Measurements from ENCODE around the gene IL1RAPL1.

IL1RAPL1 gene

DNA sequence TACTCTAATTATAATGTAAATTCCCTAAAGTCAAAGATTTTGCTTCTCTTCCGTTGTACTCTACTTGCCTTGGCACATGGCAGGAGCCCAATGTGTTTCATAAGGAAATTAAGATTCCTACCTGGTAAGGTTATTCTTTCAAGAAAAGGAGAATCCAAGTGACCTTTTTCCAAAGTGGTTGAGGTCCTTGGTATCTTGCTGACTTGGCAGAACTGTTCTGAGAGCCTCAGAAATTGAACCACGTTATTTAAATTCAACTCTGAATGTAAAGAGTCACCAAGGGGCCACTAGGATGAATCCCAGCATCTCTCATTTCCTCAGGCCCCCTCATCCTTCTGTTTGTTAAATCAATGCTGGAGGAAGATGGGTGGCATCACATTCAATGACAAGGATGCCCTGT, 1209.9 kb downstream of the IL1RAPL1 start:
- Histone ChIP-seq H2AFZ (ENCODE audit: low read depth, low read length, severe bottlenecking) (no peak overlapping the region), H3K27ac (ENCODE audit: low read depth, low read length) (no peak overlapping the region), H3K79me2 (ENCODE audit: insufficient read depth, low read length) (no peaks in the 10 kb centered on the region), H3K4me3 (ENCODE audit: insufficient read depth, low read length, poor library complexity, severe bottlenecking) (no peak overlapping the region), H4K20me1 (ENCODE audit: low read depth, low read length) (no peaks in the 10 kb centered on the region), H3K9ac (ENCODE audit: low read length) (no peak overlapping the region), H3K36me3 (ENCODE audit: low read length) (no peaks in the 10 kb centered on the region), H3K9me3 (ENCODE audit: insufficient read depth, low read length) (no peaks in the 10 kb centered on the region), H3K4me2 (ENCODE audit: low read depth, low read length, poor library complexity, severe bottlenecking) (no peak overlapping the region), H3K9me2 (replicated peaks; ENCODE audit: insufficient read depth, low read length) (no peaks in the 10 kb centered on the region), H3K27me3 (ENCODE audit: low read length) (no peaks in the 10 kb centered on the region), H3F3A (ENCODE audit: insufficient read depth) (no peaks in the 10 kb centered on the region)
- TF ChIP-seq EZH2phosphoT487 (conservative IDR thresholded peaks at IDR 0.05; ENCODE audit: low read length) (no peak), CTCF (IDR thresholded peaks at IDR 0.05; ENCODE audit: insufficient read depth, low read length, poor library complexity, severe bottlenecking) (no peak)

GRCh38 chrX:29798469-29798868, 1211.2 kb downstream of the IL1RAPL1 start:
- Histone ChIP-seq H3K27me3 (ENCODE audit: low read length) (no peaks in the 10 kb centered on the region), H4K20me1 (ENCODE audit: low read depth, low read length) (no peaks in the 10 kb centered on the region), H3K4me2 (ENCODE audit: low read depth, low read length, poor library complexity, severe bottlenecking) (no peak overlapping the region), H3K9ac (ENCODE audit: low read length) (no peak overlapping the region), H3K36me3 (ENCODE audit: low read length) (no peaks in the 10 kb centered on the region), H3K9me2 (replicated peaks; ENCODE audit: insufficient read depth, low read length) (no peaks in the 10 kb centered on the region), H2AFZ (ENCODE audit: low read depth, low read length, severe bottlenecking) (no peak overlapping the region), H3F3A (ENCODE audit: insufficient read depth) (no peaks in the 10 kb centered on the region), H3K4me3 (ENCODE audit: insufficient read depth, low read length, poor library complexity, severe bottlenecking) (no peak overlapping the region), H3K9me3 (ENCODE audit: insufficient read depth, low read length) (no peaks in the 10 kb centered on the region), H3K79me2 (ENCODE audit: insufficient read depth, low read length) (no peaks in the 10 kb centered on the region), H3K27ac (ENCODE audit: low read depth, low read length) (no peak overlapping the region)
- TF ChIP-seq CTCF (IDR thresholded peaks at IDR 0.05; ENCODE audit: insufficient read depth, low read length, poor library complexity, severe bottlenecking) (no peak), EZH2phosphoT487 (conservative IDR thresholded peaks at IDR 0.05; ENCODE audit: low read length) (no peak)

- no peaks in the 10 kb centered on the region for H3K36me3 ChIP-seq (ENCODE audit: low read length)
- no peak overlapping the region for H3K9ac ChIP-seq (ENCODE audit: low read length)
- H3K79me2 ChIP-seq (ENCODE audit: insufficient read depth, low read length): no peaks in the 10 kb centered on the region
- H3K9me2 ChIP-seq (replicated peaks; ENCODE audit: insufficient read depth, low read length): no peaks in the 10 kb centered on the region
- H4K20me1 ChIP-seq (ENCODE audit: low read depth, low read length): no peaks in the 10 kb centered on the region
- no peaks in the 10 kb centered on the region for H3F3A ChIP-seq (ENCODE audit: insufficient read depth)
- H3K4me3 ChIP-seq (ENCODE audit: insufficient read depth, low read length, poor library complexity, severe bottlenecking): no peak overlapping the region
- H3K27ac ChIP-seq (ENCODE audit: low read depth, low read length): no peak overlapping the region
- H3K4me2 ChIP-seq (ENCODE audit: low read depth, low read length, poor library complexity, severe bottlenecking): no peak overlapping the region
- no peaks in the 10 kb centered on the region for H3K9me3 ChIP-seq (ENCODE audit: insufficient read depth, low read length)
- TF ChIP-seq CTCF (IDR thresholded peaks at IDR 0.05; ENCODE audit: insufficient read depth, low read length, poor library complexity, severe bottlenecking): no peak
- TF ChIP-seq EZH2phosphoT487 (conservative IDR thresholded peaks at IDR 0.05; ENCODE audit: low read length): no peak
- H2AFZ ChIP-seq (ENCODE audit: low read depth, low read length, severe bottlenecking): no peak overlapping the region
- H3K27me3 ChIP-seq (ENCODE audit: low read length): no peaks in the 10 kb centered on the region
Observed at GRCh38 chrX:29813174-29813573, 1225.9 kb downstream of the IL1RAPL1 start.
